Measurements from ENCODE around the gene HECTD2.

GRCh38 chr10:91552274-91553095 lies 142.3 kb downstream of the HECTD2 start:
- TF ChIP-seq MAFK (IDR thresholded peaks at IDR 0.05; ENCODE audit: low read length): no peak
- TF ChIP-seq FOXP4 (CRISPR knock-in tag; IDR thresholded peaks at IDR 0.05; ENCODE audit: borderline replicate concordance): no peak
- peak; percentile 27 to 46 (median 45); a peak in 5 of 6 replicates for TF ChIP-seq CTCF (IDR thresholded peaks at IDR 0.05 in 2 of 3, conservative IDR thresholded peaks at IDR 0.05 in 1 of 3; ENCODE audit: insufficient read depth in 2 of 3, low read depth in 1 of 3, low read length in 3 of 3)
- TF ChIP-seq NR2C2 (CRISPR knock-in tag; IDR thresholded peaks at IDR 0.05): no peak
- no peak for TF ChIP-seq NR2C2 (tag; IDR thresholded peaks at IDR 0.05)
- TF ChIP-seq PHF20 (IDR thresholded peaks at IDR 0.05; ENCODE audit: partially characterized antibody): no peak
- TF ChIP-seq SIN3A (IDR thresholded peaks at IDR 0.05; ENCODE audit: borderline replicate concordance in 2 of 2, control insufficient read depth in 1 of 2, low read depth in 2 of 2, low read length in 2 of 2): no peak
- no peak for TF ChIP-seq NRF1 (conservative IDR thresholded peaks at IDR 0.05 in 1 of 2, IDR thresholded peaks at IDR 0.05 in 1 of 2)
- no peak for TF ChIP-seq SRF (CRISPR knock-in tag; IDR thresholded peaks at IDR 0.05)
- TF ChIP-seq CREB1 (IDR thresholded peaks at IDR 0.05): no peak
- no peak for TF ChIP-seq CREB1 (CRISPR knock-in tag; IDR thresholded peaks at IDR 0.05)
- no peak for TF ChIP-seq ZNF512 (tag; IDR thresholded peaks at IDR 0.05)
- no peak for TF ChIP-seq TRIM28 (IDR thresholded peaks at IDR 0.05)
- no peak for TF ChIP-seq MXI1 (IDR thresholded peaks at IDR 0.05; ENCODE audit: low read depth, low read length)
- TF ChIP-seq L3MBTL2 (IDR thresholded peaks at IDR 0.05): no peak

Measured in K562 (cell line).